Measurements from ENCODE around the gene DNAJC13.

The DNAJC13 gene

DNA sequence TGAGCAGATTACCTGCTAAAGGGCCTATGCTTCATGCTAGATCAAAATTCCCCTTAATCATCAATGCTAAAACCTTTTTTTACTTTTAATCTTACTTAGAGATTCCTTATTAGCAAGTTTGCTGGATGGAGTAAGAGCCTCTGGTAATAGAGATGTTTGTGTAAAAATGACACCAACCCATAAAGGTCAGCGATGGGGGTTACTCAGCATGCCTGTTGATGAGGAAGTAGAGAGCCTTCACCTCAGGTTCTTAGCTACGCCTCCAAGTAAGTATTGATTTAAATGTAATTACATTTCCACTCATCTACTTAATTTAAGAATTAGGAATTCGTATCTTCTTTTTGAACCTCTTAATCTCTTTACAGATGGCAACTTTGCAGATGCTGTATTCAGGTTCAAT is 38.8 kb downstream of the DNAJC13 start:
- H3K4me3 ChIP-seq (ENCODE audit: low read depth, low read length): no peak overlapping the region
- no peak for TF ChIP-seq CTCF (IDR thresholded peaks at IDR 0.05; ENCODE audit: low read depth, low read length)

GRCh38 chr3:132456571-132456970 is 39.3 kb downstream of the DNAJC13 start:
- TF ChIP-seq CTCF (IDR thresholded peaks at IDR 0.05; ENCODE audit: low read depth, low read length): no peak
- H3K4me3 ChIP-seq (ENCODE audit: low read depth, low read length): no peak overlapping the region

DNA sequence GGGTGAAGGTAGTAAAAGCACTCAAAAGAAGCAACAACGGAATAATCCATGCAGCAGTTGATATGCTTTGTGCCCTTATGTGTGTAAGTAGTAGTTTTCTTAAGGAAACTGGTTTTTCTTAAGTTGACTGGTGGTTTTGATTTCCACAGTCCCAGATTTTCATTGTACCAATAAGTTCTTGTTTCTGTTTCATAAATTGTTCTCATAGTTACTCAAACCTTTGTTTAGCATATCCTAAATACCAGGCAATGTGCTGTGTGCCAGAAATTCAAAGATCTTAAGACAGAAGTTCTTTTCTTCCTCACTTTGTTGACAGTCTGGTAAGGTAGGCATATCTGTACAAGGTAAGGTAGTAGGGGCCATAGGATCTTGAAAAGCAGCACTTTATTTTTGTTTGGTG is 40.0 kb downstream of the DNAJC13 start:
- TF ChIP-seq CTCF (IDR thresholded peaks at IDR 0.05; ENCODE audit: low read depth, low read length): no peak
- H3K4me3 ChIP-seq (ENCODE audit: low read depth, low read length): no peak overlapping the region

DNA sequence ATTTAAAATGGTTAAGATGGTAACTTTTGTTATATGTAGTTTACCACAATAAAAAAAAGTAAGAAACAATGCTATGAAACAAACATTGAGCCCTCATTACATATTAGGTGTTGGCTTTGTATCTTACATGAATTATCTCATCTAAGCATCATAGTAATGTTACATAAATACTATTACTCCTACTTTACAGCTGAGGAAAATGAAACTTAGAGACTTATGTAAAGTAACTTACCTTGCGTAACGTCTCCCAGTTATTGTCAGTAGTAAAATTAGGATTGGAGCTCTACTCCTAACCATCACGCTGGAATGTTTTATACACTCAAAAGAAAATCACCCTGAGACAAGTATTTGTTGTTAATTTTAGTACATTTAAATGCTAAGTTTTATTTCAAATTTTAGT is 42.2 kb downstream of the DNAJC13 start:
- no peak for TF ChIP-seq CTCF (IDR thresholded peaks at IDR 0.05; ENCODE audit: low read depth, low read length)
- no peak overlapping the region for H3K4me3 ChIP-seq (ENCODE audit: low read depth, low read length)

- TF ChIP-seq CTCF (IDR thresholded peaks at IDR 0.05; ENCODE audit: low read depth, low read length): no peak
- H3K4me3 ChIP-seq (ENCODE audit: low read depth, low read length): no peak overlapping the region
These were observed 44.2 kb downstream of the DNAJC13 start for GRCh38 chr3:132461544-132461943.

GRCh38 chr3:132464066-132464465 is 46.8 kb downstream of the DNAJC13 start:
- H3K4me3 ChIP-seq (ENCODE audit: low read depth, low read length): no peak overlapping the region
- no peak for TF ChIP-seq CTCF (IDR thresholded peaks at IDR 0.05; ENCODE audit: low read depth, low read length)

GRCh38 chr3:132469326-132469725 is 52.0 kb downstream of the DNAJC13 start:
- TF ChIP-seq CTCF (IDR thresholded peaks at IDR 0.05; ENCODE audit: low read depth, low read length): no peak
- H3K4me3 ChIP-seq (ENCODE audit: low read depth, low read length): no peak overlapping the region
